Nephron progenitor cell (in vitro differentiated cells): Measurements from ENCODE around the gene DMD.

ENCODE experiments used
- DNase-seq: peaks from one replicate; pipeline ENCODE4 v3.0.0; 2021
- H3K27ac Mint-ChIP-seq: 2 replicates; pipeline ENCODE4 v1.8.0; 2021; ENCODE audit warnings: mild to moderate bottlenecking, moderate library complexity, mixed read lengths
- H3K27me3 Mint-ChIP-seq: 2 replicates; pipeline ENCODE4 v1.8.0; 2021; ENCODE audit warnings: mild to moderate bottlenecking, low read depth, mixed read lengths; ENCODE audit not compliant: poor library complexity
- H3K36me3 Mint-ChIP-seq: 2 replicates; pipeline ENCODE4 v1.8.0; 2021; ENCODE audit warnings: low read depth, mixed read lengths
- H3K4me1 Mint-ChIP-seq: 2 replicates; pipeline ENCODE4 v1.8.0; 2021; ENCODE audit warnings: mixed read lengths
- H3K4me3 Mint-ChIP-seq: 2 replicates; pipeline ENCODE4 v1.8.0; 2021; ENCODE audit warnings: mild to moderate bottlenecking, moderate library complexity, mixed read lengths
- H3K9me3 Mint-ChIP-seq: 2 replicates; pipeline ENCODE4 v1.8.0; 2021; ENCODE audit warnings: mild to moderate bottlenecking, moderate library complexity, mixed read lengths
- TF ChIP-seq, protein P1 (sequence below): fragments of 200-600 bp; sonication (generic); IDR thresholded peaks from 2 replicates; pipeline ENCODE4 v1.5.0; 2021; ENCODE audit warnings: antibody characterized with exemption

DMD gene

DNA sequence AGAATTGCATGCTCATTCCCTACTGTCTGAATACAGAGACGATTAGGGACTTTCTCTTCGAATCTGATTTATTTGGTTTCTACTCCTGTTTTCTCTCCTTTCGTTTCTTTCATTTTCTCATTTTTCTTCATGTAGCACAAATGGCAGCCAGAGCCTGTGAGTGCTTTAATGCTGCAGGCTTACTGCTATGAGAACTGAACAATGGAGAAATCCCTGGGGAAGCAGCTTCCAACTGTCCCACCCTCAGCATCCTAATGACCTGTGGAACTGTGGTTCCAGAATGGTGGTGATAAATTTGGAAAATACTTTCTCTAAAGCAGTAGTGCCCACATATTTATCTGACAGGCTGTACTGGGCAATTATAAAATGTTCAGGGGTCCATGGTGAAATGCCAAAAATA, 930.4 kb downstream of the DMD start:
- Mint-ChIP-seq H3K4me1 (no peaks in the 10 kb centered on the region), H3K27me3 (no peaks in the 10 kb centered on the region), H3K27ac (no peak overlapping the region), H3K4me3 (no peak overlapping the region), H3K9me3 (peaks cover 12% of the 10 kb centered on the region), H3K36me3 (no peaks in the 10 kb centered on the region)
- TF ChIP-seq, protein P1, sequence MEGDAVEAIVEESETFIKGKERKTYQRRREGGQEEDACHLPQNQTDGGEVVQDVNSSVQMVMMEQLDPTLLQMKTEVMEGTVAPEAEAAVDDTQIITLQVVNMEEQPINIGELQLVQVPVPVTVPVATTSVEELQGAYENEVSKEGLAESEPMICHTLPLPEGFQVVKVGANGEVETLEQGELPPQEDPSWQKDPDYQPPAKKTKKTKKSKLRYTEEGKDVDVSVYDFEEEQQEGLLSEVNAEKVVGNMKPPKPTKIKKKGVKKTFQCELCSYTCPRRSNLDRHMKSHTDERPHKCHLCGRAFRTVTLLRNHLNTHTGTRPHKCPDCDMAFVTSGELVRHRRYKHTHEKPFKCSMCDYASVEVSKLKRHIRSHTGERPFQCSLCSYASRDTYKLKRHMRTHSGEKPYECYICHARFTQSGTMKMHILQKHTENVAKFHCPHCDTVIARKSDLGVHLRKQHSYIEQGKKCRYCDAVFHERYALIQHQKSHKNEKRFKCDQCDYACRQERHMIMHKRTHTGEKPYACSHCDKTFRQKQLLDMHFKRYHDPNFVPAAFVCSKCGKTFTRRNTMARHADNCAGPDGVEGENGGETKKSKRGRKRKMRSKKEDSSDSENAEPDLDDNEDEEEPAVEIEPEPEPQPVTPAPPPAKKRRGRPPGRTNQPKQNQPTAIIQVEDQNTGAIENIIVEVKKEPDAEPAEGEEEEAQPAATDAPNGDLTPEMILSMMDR: no peak
- no peak for DNase-seq

DNA sequence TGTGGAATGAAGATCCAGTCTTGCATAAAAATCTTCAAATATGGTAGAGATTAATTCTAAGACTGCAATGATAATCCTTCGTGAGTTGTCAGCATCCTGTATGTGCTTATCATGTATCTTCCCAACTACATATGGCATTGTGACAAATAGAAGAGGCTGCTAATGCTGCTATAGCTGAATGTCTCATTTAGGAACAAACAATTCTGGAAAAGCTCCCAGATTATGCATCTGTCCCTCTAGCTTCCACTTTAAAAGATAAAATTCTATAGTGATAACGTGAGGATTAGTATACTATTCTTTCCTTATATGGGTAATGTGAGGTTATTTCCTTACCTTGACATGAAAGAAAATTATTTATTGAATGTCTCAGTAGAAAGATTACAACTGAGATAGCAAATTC, 930.9 kb downstream of the DMD start:
- H3K36me3 Mint-ChIP-seq: no peaks in the 10 kb centered on the region
- H3K9me3 Mint-ChIP-seq: peaks cover 15% of the 10 kb centered on the region
- no peak overlapping the region for H3K27ac Mint-ChIP-seq
- TF ChIP-seq, protein P1: no peak
- H3K27me3 Mint-ChIP-seq: no peaks in the 10 kb centered on the region
- H3K4me3 Mint-ChIP-seq: no peak overlapping the region
- no peak for DNase-seq
- H3K4me1 Mint-ChIP-seq: no peaks in the 10 kb centered on the region

DNA sequence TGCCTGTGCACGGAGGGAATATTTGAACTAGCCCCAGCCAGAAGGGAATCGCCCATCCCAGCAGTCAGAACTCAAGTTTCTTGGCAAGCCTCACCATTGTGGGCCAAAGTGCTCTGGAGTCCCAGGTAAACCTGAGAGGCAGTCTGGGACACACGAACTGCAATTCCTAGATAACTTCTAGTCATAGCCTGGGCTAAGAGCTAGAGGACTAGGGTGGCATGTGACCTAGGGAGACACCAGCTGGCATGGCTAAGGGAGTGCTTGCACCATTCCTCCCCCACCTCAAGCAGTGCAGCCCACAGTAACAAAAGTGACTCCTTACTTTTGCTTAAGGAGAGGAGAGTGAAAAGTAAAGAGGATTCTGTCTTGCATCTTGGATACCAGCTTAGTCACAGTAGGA, 935.2 kb downstream of the DMD start:
- H3K4me1 Mint-ChIP-seq: no peaks in the 10 kb centered on the region
- DNase-seq: no peak
- no peak overlapping the region for H3K27ac Mint-ChIP-seq
- no peaks in the 10 kb centered on the region for H3K27me3 Mint-ChIP-seq
- H3K36me3 Mint-ChIP-seq: no peaks in the 10 kb centered on the region
- H3K4me3 Mint-ChIP-seq: no peak overlapping the region
- TF ChIP-seq, protein P1: no peak
- H3K9me3 Mint-ChIP-seq: peaks cover 22% of the 10 kb centered on the region

DNA sequence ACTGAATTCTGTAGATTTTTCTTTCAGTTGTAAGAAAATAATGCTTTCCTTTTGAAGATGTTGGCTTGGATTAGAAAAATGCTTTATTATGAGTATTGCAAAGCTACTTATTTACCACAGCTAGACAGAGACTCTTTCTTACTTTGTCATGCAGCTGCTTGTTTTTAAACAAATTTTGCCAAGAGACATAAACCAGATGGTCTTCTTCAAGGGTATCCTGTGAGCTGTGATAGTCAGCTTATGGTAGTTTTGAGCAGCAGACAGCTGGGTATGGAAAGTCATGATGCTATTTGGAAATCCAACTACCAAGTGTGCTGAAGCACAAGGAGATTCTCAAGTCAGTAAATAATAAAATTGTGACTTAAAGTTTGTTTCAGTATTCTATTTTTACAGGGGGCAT, 941.5 kb downstream of the DMD start:
- no peaks in the 10 kb centered on the region for H3K27me3 Mint-ChIP-seq
- DNase-seq: no peak
- peaks cover 33% of the 10 kb centered on the region for H3K9me3 Mint-ChIP-seq
- no peaks in the 10 kb centered on the region for H3K4me1 Mint-ChIP-seq
- no peak overlapping the region for H3K4me3 Mint-ChIP-seq
- no peak overlapping the region for H3K27ac Mint-ChIP-seq
- TF ChIP-seq, protein P1: no peak
- no peaks in the 10 kb centered on the region for H3K36me3 Mint-ChIP-seq

DNA sequence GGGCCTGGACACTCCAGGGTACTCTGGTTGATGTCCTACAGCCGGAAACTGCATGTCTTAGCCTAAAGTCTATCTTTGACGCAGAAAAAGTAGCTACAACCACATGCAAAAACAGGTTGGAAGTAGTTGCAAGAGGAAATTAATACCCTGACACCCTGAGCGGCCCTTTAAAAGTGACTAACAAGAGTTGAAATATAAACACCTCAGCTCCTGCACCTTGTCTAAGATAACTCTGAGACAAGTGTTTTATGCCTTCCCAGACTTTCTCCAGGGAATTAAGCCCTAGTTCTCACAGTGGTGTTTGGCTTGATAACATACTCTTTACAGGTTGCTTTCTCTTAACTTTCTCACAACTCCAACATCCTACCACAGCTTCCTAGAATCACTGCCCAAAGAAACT, 943.1 kb downstream of the DMD start:
- H3K27ac Mint-ChIP-seq: no peak overlapping the region
- TF ChIP-seq, protein P1: no peak
- no peaks in the 10 kb centered on the region for H3K27me3 Mint-ChIP-seq
- H3K4me1 Mint-ChIP-seq: no peaks in the 10 kb centered on the region
- H3K4me3 Mint-ChIP-seq: no peak overlapping the region
- H3K36me3 Mint-ChIP-seq: peaks cover 7% of the 10 kb centered on the region
- peaks cover 46% of the 10 kb centered on the region for H3K9me3 Mint-ChIP-seq
- no peak for DNase-seq

DNA sequence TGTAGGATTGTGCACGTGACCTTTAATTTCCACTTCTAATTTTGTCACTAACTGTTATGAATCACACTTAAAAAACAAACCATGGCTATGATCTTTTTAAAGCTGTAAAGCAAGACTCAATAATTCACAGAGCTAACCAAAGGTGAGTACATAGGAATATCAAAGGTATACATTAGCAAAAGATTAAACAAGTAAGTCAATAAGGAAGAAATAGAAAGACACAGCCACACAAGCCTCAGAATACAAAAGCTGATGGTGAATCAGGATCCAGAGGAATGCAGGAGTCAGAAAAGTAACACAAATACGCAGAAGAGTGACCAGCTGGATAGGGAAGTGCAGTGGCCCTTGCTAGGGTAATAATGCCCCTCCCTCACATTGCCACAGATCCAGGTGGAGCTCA, 943.6 kb downstream of the DMD start:
- TF ChIP-seq, protein P1: no peak
- no peak overlapping the region for H3K27ac Mint-ChIP-seq
- H3K9me3 Mint-ChIP-seq: peaks cover 50% of the 10 kb centered on the region
- H3K27me3 Mint-ChIP-seq: no peaks in the 10 kb centered on the region
- H3K4me1 Mint-ChIP-seq: no peaks in the 10 kb centered on the region
- H3K36me3 Mint-ChIP-seq: peaks cover 7% of the 10 kb centered on the region
- DNase-seq: no peak
- no peak overlapping the region for H3K4me3 Mint-ChIP-seq
